Lower lobe of right lung (tissue), 2 donors: ENCODE results near the gene KCNJ15. TPM values are rescaled to one million over a fixed set of nuclear protein-coding genes. Genes with fewer than 3 reads are reported as not detected.

ENCODE experiments used
- ATAC-seq, 2 donors: fragments of 200-7000 bp; cut with Tn5 transposase; one replicate each; pipeline ENCODE4 v1.9.1; 2020 to 2022; ENCODE audit warnings: mild to moderate bottlenecking in 2 of 2, moderate library complexity in 2 of 2
- DNase-seq: peaks from one replicate; pipeline ENCODE4 v3.0.0-alpha.2; 2020
- H3K27ac ChIP-seq: fragments of 200-600 bp; one replicate; pipeline ENCODE4 v1.8.0; 2022
- H3K27me3 ChIP-seq: fragments of 200-600 bp; one replicate; pipeline ENCODE4 v1.8.0; 2022; ENCODE audit warnings: low read depth
- H3K36me3 ChIP-seq: fragments of 200-600 bp; one replicate; pipeline ENCODE4 v1.8.0; 2022; ENCODE audit warnings: mild to moderate bottlenecking
- H3K4me1 ChIP-seq: fragments of 200-600 bp; one replicate; pipeline ENCODE4 v1.8.0; 2022
- H3K4me3 ChIP-seq: fragments of 200-600 bp; one replicate; pipeline ENCODE4 v1.8.0; 2022; ENCODE audit warnings: mild to moderate bottlenecking
- H3K9me3 ChIP-seq: fragments of 200-600 bp; one replicate; pipeline ENCODE4 v1.8.0; 2022
- CTCF ChIP-seq: fragments of 200-600 bp; IDR thresholded peaks from one replicate; pipeline ENCODE4 v1.8.0; 2022; ENCODE audit warnings: antibody characterized with exemption, mild to moderate bottlenecking
- intact Hi-C: fragments of 100-400 bp; cut with DNase I; formaldehyde crosslinking; loops from one replicate; pipeline ENCODE4 v1.11.0; 2022
- total RNA-seq: library from RNA; stranded (reverse); fragmentation: NEBNext Ultra II Directional; extraction: Animal tissue kit (Norgen Biotek cat#: 25700); gene quantifications from one replicate; pipeline ENCODE4 v1.2.1, GENCODE V29; 2021
- donor health status: DM: no; HTN: yes; CAD: no; lungs with severe emphysema.

Gene KCNJ15
- total RNA-seq, 1 donor from 2014 or later = 62.7 TPM

- no peaks in the 10 kb centered on the region for H3K27me3 ChIP-seq
- no peak overlapping the region for H3K4me3 ChIP-seq
- no peaks in the 10 kb centered on the region for H3K9me3 ChIP-seq
- no peak overlapping the region for H3K27ac ChIP-seq
- peak; percentile 88 for DNase-seq
- intact Hi-C loops = no loop called here
- H3K4me1 ChIP-seq = peaks cover 21% of the 10 kb centered on the region
- H3K36me3 ChIP-seq = no peaks in the 10 kb centered on the region
- ATAC-seq = peak; percentile 81 to 87
- peak; percentile 97 for TF ChIP-seq CTCF
These were observed 99.4 kb downstream of the KCNJ15 start for GRCh38 chr21:38355992-38356781.

Other genes starting within 250 kb of the KCNJ15 start
- 38.0 TPM for gene ERG, start 241.5 kb downstream of the KCNJ15 start, total RNA-seq